Lower leg skin (tissue), 3 donors: Measurements from ENCODE around the gene RBM3.

Experiments
- POLR2A ChIP-seq, 2 donors: fragments of 450-650 bp; IDR thresholded peaks; one replicate each; pipeline ENCODE4 v1.6.1; 2016 to 2017; ENCODE audit warnings: antibody characterized with exemption in 2 of 2, mild to moderate bottlenecking in 1 of 2, moderate library complexity in 1 of 2
- TF ChIP-seq, protein P1 (sequence below), 3 donors: fragments of 450-650 bp; IDR thresholded peaks; one replicate each; pipeline ENCODE4 v1.5.1; 2016; ENCODE audit warnings: antibody characterized with exemption in 3 of 3, mild to moderate bottlenecking in 3 of 3, moderate library complexity in 2 of 3

DNA sequence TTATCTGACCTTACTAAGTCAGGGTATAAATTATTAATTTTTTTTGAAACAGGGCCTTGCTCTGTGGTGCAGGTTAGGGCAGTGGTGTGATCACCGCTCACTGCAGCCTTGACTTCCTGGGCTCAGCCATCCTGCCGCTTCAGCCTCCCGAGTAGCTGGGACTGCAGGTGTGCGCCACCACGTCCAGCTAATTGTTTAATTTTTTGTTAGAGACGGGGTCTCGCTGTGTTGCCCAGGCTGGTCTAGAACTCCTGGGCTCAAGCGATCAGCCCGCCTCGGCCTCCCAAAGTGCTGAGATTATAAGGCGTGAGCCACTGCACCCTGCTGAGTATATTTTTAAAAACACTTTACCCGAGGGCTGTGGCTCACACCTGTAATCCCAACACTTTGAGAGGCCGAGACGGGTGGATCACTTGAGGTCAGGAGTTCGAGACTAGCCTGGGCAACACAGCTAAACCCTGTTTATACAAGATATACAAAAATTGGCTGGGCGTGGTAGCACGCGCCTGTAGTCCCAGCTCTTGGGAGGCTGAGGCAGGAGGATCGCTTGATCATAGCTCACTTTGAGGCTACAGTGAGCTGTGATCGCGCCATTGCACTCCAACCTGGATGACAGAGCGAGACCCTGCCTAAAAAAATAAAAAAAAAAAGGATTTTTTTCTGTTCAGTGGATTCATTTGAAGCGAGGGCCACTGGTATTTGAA, 35.5 kb upstream of the RBM3 start:
- TF ChIP-seq, protein P1, sequence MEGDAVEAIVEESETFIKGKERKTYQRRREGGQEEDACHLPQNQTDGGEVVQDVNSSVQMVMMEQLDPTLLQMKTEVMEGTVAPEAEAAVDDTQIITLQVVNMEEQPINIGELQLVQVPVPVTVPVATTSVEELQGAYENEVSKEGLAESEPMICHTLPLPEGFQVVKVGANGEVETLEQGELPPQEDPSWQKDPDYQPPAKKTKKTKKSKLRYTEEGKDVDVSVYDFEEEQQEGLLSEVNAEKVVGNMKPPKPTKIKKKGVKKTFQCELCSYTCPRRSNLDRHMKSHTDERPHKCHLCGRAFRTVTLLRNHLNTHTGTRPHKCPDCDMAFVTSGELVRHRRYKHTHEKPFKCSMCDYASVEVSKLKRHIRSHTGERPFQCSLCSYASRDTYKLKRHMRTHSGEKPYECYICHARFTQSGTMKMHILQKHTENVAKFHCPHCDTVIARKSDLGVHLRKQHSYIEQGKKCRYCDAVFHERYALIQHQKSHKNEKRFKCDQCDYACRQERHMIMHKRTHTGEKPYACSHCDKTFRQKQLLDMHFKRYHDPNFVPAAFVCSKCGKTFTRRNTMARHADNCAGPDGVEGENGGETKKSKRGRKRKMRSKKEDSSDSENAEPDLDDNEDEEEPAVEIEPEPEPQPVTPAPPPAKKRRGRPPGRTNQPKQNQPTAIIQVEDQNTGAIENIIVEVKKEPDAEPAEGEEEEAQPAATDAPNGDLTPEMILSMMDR (IDR thresholded peaks at IDR 0.05): no peak
- TF ChIP-seq POLR2A (IDR thresholded peaks at IDR 0.05): no peak
